HL-60 (cell line): ENCODE data around the gene CACNA2D3.

ENCODE experiments used
- DNase-seq, 2 experiments: peaks; one replicate each; pipeline ENCODE4 v3.0.0-alpha.2; 2010 to 2020; ENCODE audit warnings: low read depth in 1 of 2, low spot score in 1 of 2
- H3K27ac ChIP-seq: fragments of 250-450 bp; sonication (Bioruptor Pico); replicated peaks from 2 replicates; pipeline ENCODE4 v1.5.1; 2020; ENCODE audit warnings: mild to moderate bottlenecking, moderate library complexity
- H3K27me3 ChIP-seq: fragments of 250-450 bp; sonication (Bioruptor Pico); 2 replicates; pipeline ENCODE4 v1.5.1; 2021; ENCODE audit warnings: mild to moderate bottlenecking, moderate library complexity; ENCODE audit not compliant: insufficient read depth, poor library complexity, severe bottlenecking
- H3K4me3 ChIP-seq: replicated peaks from 2 replicates; pipeline ENCODE4 v1.5.1; 2011; ENCODE audit warnings: mild to moderate bottlenecking, control low read depth, low read length; ENCODE audit not compliant: insufficient read depth
- GABPA ChIP-seq: IDR thresholded peaks from 2 replicates; pipeline ENCODE4 v1.6.1; 2012; ENCODE audit warnings: low read depth
- POLR2AphosphoS5 ChIP-seq: IDR thresholded peaks from 2 replicates; pipeline ENCODE4 v1.6.1; 2012; ENCODE audit warnings: low read depth
- SPI1 ChIP-seq: IDR thresholded peaks from 2 replicates; pipeline ENCODE4 v1.6.1; 2012; ENCODE audit warnings: low read depth, mild to moderate bottlenecking, borderline replicate concordance
- TF ChIP-seq, protein P1 (sequence below): IDR thresholded peaks from 2 replicates; pipeline ENCODE4 v1.6.1; 2012; ENCODE audit warnings: low read depth; ENCODE audit not compliant: insufficient replicate concordance
- TF ChIP-seq, protein P2 (sequence below): IDR thresholded peaks from one replicate; pipeline ENCODE4 v1.5.1; 2011; ENCODE audit warnings: low read length, control low read depth, inconsistent platforms; ENCODE audit not compliant: insufficient read depth

The CACNA2D3 gene

DNA sequence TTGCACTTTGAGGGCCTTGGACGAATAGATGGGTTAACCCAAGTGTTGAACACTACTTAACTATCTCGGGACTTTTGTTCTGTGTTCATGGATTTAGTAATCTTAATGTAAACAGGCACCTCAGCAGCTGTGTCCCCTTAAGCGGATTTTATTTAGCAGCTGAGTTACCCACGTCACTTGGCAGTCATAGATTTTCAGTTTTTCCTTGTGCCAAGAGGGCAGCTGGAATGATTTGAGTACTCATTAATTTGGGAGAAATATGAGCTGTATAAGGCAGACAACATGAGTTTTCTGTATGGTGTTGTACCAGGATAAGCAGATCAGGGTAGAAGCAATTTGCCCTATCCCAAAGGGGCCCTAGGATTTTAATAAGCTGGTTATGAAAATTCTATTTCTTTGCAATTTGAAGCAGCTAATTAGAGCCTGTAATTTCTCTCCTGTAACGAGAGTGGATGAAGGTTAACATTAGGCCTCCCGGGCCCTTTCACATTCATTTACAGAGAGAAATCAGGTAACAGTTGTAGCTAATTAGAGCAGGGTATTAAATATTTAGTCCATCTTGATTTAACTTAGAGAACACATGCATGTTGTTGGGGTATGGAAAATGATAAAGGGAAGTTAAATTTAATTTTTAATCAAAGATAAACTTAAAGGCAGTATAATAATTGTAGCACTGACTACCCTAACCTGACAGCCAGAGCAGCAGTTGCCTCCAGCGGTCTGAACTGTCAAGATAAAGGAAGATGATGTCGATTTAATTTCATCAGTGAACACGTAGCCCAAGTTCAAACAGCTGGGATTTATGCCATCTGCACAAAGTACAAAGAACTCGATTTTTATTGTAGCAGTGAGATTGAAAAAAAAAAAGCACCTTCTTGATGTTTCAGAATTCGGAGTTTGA, 611.0 kb downstream of the CACNA2D3 start:
- DNase-seq = no peak
- H3K27me3 ChIP-seq = no peaks in the 10 kb centered on the region
- H3K27ac ChIP-seq = no peak overlapping the region
- no peak overlapping the region for H3K4me3 ChIP-seq
- TF ChIP-seq, protein P1, sequence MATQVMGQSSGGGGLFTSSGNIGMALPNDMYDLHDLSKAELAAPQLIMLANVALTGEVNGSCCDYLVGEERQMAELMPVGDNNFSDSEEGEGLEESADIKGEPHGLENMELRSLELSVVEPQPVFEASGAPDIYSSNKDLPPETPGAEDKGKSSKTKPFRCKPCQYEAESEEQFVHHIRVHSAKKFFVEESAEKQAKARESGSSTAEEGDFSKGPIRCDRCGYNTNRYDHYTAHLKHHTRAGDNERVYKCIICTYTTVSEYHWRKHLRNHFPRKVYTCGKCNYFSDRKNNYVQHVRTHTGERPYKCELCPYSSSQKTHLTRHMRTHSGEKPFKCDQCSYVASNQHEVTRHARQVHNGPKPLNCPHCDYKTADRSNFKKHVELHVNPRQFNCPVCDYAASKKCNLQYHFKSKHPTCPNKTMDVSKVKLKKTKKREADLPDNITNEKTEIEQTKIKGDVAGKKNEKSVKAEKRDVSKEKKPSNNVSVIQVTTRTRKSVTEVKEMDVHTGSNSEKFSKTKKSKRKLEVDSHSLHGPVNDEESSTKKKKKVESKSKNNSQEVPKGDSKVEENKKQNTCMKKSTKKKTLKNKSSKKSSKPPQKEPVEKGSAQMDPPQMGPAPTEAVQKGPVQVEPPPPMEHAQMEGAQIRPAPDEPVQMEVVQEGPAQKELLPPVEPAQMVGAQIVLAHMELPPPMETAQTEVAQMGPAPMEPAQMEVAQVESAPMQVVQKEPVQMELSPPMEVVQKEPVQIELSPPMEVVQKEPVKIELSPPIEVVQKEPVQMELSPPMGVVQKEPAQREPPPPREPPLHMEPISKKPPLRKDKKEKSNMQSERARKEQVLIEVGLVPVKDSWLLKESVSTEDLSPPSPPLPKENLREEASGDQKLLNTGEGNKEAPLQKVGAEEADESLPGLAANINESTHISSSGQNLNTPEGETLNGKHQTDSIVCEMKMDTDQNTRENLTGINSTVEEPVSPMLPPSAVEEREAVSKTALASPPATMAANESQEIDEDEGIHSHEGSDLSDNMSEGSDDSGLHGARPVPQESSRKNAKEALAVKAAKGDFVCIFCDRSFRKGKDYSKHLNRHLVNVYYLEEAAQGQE = no peak
- TF ChIP-seq GABPA (no peak), POLR2AphosphoS5 (no peak), SPI1 (no peak)
- TF ChIP-seq, protein P2, sequence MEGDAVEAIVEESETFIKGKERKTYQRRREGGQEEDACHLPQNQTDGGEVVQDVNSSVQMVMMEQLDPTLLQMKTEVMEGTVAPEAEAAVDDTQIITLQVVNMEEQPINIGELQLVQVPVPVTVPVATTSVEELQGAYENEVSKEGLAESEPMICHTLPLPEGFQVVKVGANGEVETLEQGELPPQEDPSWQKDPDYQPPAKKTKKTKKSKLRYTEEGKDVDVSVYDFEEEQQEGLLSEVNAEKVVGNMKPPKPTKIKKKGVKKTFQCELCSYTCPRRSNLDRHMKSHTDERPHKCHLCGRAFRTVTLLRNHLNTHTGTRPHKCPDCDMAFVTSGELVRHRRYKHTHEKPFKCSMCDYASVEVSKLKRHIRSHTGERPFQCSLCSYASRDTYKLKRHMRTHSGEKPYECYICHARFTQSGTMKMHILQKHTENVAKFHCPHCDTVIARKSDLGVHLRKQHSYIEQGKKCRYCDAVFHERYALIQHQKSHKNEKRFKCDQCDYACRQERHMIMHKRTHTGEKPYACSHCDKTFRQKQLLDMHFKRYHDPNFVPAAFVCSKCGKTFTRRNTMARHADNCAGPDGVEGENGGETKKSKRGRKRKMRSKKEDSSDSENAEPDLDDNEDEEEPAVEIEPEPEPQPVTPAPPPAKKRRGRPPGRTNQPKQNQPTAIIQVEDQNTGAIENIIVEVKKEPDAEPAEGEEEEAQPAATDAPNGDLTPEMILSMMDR = no peak

DNA sequence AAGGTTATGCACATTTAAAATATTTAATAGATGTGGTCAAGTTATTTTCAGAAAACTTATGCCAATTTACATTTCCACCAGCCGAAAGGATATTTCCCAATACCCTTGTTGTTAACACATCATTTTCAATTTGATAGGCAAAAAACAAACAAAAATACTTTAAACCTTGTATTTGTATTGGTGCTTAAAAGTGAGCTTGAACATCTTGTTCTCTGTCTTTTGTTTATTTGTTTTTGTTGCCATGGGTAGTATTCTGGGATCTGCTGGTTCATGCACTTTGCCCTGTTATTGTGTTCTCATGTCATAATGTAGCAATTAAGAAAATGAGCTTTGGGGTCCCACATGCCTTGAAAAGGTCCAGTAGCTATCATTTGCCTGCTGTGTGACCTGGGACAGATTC, 614.1 kb downstream of the CACNA2D3 start:
- Histone ChIP-seq H3K4me3 (no peak overlapping the region), H3K27ac (no peak overlapping the region), H3K27me3 (no peaks in the 10 kb centered on the region)
- TF ChIP-seq, protein P1 = no peak
- TF ChIP-seq SPI1 (no peak), POLR2AphosphoS5 (no peak), GABPA (no peak)
- TF ChIP-seq, protein P2 = no peak
- DNase-seq = no peak

DNA sequence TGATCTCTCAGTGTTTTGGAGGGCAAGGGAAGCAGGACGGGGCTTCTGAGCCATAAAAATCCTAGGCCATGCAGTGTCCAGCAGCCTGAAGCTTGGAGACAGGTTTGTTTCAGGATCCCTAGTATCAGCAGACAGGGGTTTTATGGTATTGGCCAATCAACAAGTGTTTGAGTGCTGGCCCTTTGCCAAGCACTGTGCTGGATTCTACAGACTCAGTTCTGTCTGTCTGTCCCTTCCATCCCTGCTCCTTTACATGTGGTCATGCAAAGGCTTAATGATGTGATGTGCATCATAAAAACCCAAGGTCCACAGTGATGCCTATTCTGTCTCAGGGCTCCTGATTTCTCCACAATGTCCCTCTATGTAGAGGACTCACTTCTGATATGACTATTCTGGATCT, 621.4 kb downstream of the CACNA2D3 start:
- Histone ChIP-seq H3K27ac (no peak overlapping the region), H3K27me3 (no peaks in the 10 kb centered on the region), H3K4me3 (no peak overlapping the region)
- no peak for DNase-seq
- TF ChIP-seq POLR2AphosphoS5 (no peak), SPI1 (no peak), GABPA (no peak)
- TF ChIP-seq, protein P1 = no peak
- TF ChIP-seq, protein P2 = no peak
